Measurements from ENCODE around the gene LRRFIP1. TPM values are rescaled to one million over a fixed set of nuclear protein-coding genes. Genes with fewer than 3 reads are reported as not detected.
A peak's percentile ranks its signal among the peaks of the same experiment; 100 is the strongest.

LRRFIP1 gene
- total RNA-seq, 4 donors from 2014 or later = 51.5 to 95.4 (median 65.6) TPM

- Histone ChIP-seq H3K36me3 (no peaks in the 10 kb centered on the region), H3K4me1 (peaks cover 0 to 69% (median 58%) of the 10 kb centered on the region in 4 donors), H3K27me3 (no peaks in the 10 kb centered on the region), H3K9me3 (no peaks in the 10 kb centered on the region), H3K4me3 (no peak overlapping the region), H3K27ac (peak overlapping the region in 3 of 4 donors; percentile 51 to 80 (median 76))
- WGBS, 2 donors = 73 to 80% methylated on average over 10 of the region's 10 CpGs
- TF ChIP-seq EP300 (IDR thresholded peaks at IDR 0.05) (no peak), POLR2A (IDR thresholded peaks at IDR 0.05) (no peak)
- TF ChIP-seq, protein P1, sequence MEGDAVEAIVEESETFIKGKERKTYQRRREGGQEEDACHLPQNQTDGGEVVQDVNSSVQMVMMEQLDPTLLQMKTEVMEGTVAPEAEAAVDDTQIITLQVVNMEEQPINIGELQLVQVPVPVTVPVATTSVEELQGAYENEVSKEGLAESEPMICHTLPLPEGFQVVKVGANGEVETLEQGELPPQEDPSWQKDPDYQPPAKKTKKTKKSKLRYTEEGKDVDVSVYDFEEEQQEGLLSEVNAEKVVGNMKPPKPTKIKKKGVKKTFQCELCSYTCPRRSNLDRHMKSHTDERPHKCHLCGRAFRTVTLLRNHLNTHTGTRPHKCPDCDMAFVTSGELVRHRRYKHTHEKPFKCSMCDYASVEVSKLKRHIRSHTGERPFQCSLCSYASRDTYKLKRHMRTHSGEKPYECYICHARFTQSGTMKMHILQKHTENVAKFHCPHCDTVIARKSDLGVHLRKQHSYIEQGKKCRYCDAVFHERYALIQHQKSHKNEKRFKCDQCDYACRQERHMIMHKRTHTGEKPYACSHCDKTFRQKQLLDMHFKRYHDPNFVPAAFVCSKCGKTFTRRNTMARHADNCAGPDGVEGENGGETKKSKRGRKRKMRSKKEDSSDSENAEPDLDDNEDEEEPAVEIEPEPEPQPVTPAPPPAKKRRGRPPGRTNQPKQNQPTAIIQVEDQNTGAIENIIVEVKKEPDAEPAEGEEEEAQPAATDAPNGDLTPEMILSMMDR (IDR thresholded peaks at IDR 0.05) = no peak
- DNase-seq (ENCODE audit: low spot score in 2 of 2) = no peak
These were observed 74.5 kb downstream of the LRRFIP1 start for GRCh38 chr2:237701859-237702390.

DNA sequence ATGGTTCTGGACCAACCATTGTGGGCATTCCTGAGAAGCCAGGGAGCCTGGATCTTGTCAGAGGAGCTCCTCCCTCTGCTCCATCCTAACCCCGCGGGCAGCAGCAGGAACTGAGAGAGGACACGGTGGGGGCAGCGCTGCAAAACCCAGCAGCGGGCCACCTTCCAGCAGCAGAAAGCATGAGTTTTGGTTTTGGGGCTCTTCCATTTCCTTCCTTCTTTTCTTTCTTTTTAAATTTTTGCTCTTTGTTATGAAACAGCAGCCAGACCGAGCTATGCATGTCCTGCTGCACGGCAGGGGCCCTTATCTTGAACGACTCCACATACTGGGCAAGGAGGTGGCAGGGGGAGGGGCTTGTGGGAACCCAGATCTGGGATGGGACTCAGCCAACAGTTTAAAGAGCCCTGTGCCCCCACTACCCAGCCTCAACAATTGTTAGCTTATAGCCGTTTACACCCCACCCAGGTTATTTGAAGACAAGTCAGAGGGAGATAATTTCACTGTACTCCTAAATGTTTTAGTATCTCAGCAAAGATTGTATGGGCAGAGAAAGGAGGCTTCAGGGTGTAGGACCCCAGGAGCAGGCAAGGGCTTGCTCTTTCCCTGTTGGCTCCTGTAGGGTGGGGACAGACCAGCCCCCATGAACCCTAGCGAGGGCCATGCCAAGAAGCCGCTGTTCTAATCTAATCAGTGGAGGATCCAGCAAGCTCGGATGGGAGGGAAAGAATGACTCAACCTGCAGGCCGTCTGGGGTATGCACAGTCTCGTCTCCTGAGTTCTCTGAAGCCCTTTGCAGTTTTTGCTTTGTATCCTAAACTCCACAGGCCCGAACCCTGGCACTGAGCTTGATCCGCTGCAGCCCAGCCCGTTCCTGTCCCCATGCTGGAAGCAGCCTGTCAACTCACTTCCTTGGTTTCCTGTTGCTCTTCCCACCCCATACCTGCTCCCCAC lies 75.3 kb downstream of the LRRFIP1 start:
- no peaks in the 10 kb centered on the region for H3K27me3 ChIP-seq
- peaks cover 0 to 73% (median 57%) of the 10 kb centered on the region in 4 donors for H3K4me1 ChIP-seq
- H3K27ac ChIP-seq = peak overlapping the region in 3 of 4 donors; percentile 51 to 80 (median 76)
- TF ChIP-seq POLR2A (IDR thresholded peaks at IDR 0.05) (no peak), EP300 (IDR thresholded peaks at IDR 0.05) (no peak)
- TF ChIP-seq, protein P1 (IDR thresholded peaks at IDR 0.05) = no peak
- DNase-seq (ENCODE audit: low spot score in 2 of 2) = no peak
- H3K4me3 ChIP-seq = peak overlapping the region in 1 of 4 donors; percentile 2
- H3K36me3 ChIP-seq = no peaks in the 10 kb centered on the region
- H3K9me3 ChIP-seq = no peaks in the 10 kb centered on the region
- 24 to 28% methylated on average over 17 of the region's 17 CpGs for WGBS, 2 donors

DNA sequence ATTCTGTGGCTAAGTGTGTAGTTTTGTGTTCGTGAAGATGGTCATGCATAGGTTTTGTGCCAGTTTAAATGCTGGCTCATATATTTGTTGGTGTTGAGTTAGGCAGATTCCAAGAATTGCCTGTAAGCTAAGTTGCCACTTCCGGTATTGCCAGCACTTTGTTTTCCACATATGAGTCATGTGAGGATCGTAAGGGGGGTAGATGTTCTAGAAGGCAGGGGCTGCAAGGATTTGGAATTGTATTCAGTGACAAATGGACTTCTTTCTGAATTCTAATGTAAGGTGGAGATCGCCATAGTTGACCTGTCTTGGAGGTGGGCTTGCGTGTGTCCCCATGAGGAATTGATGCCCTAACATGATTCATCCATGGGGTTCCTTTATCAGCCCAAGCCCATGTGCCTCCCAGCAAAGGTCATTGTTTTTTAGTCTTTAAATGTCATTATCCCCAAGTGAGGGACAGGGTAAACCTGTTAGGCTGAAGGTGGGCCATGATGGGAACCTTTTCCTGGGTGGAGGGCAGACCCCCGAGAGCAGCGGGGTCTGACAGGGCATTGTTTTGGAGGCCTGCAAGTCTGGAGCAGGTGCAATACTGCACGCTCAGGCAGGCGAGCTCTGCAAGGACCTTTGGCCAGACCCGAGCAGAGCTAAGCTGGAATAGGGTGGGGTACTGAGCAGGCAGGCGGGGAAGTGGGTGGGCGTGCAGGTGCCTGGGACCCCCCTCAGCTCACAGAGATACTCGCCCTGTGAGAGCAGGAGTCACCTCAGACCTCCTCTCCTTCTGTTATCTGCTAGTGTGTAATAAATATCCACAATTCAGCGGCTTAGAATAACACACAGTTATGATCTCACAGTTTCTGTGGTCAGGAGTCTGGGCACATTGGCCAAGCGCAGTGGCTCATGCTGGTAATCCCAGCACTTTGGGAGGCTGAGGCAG lies 77.4 kb downstream of the LRRFIP1 start:
- WGBS, 2 donors = 85 to 87% methylated on average over 13 to 15 of the region's 15 CpGs

GRCh38 chr2:237706257-237706656 lies 78.9 kb downstream of the LRRFIP1 start:
- Histone ChIP-seq H3K9me3 (no peaks in the 10 kb centered on the region), H3K27ac (peak overlapping the region in 1 of 4 donors; percentile 12), H3K27me3 (no peaks in the 10 kb centered on the region), H3K4me1 (peaks cover 0 to 46% (median 36%) of the 10 kb centered on the region in 4 donors), H3K36me3 (peaks cover 0 to 28% (median 0%) of the 10 kb centered on the region in 3 donors), H3K4me3 (no peak overlapping the region)
- WGBS, 2 donors = 76 to 94% methylated on average over 5 of the region's 5 CpGs
- TF ChIP-seq POLR2A (IDR thresholded peaks at IDR 0.05) (no peak), EP300 (IDR thresholded peaks at IDR 0.05) (no peak)
- TF ChIP-seq, protein P1 (IDR thresholded peaks at IDR 0.05) = no peak
- no peak for DNase-seq (ENCODE audit: low spot score in 2 of 2)

More for the DNA sequence above, 77.4 kb downstream of the LRRFIP1 start:
- Histone ChIP-seq H3K27me3 (no peaks in the 10 kb centered on the region), H3K27ac (peak overlapping the region in 2 of 4 donors; percentile 76 to 80), H3K4me3 (no peak overlapping the region), H3K9me3 (no peaks in the 10 kb centered on the region), H3K4me1 (peaks cover 0 to 61% (median 51%) of the 10 kb centered on the region in 4 donors), H3K36me3 (peaks cover 0 to 15% (median 0%) of the 10 kb centered on the region in 3 donors)
- TF ChIP-seq, protein P1 (IDR thresholded peaks at IDR 0.05) = no peak
- TF ChIP-seq EP300 (IDR thresholded peaks at IDR 0.05) = peak in 1 of 2 donors; percentile 66
- DNase-seq (ENCODE audit: low spot score in 2 of 2) = no peak
